ENCODE results near the gene KDM1B. TPM values are rescaled to one million over a fixed set of nuclear protein-coding genes. Genes with fewer than 3 reads are reported as not detected.

The KDM1B gene
- polyA plus RNA-seq, 1 of the 3 experiments (the other 2 are of a cell fraction) = 9.4 TPM

DNA sequence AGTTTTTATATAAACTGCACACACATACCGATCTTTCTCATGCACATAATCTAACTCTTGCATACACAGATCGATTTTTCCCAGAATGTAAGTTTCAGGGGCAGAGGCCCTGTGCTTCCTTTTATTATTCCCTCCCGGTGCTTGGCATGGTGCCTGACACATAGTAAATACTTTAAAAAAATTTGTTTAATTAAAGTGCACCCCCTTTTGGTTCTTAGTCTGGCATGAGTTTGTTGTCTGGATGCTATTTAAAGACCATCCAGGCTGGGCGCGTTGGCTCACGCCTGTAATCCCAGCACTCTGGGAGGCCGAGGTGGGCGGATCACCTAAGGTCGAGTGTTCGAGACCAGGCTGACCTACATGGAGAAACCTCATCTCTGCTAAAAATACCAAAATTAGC lies 114.5 kb downstream of the KDM1B start:
- H3K27me3 ChIP-seq (ENCODE audit: insufficient read depth) = no peaks in the 10 kb centered on the region
- TF ChIP-seq NRF1 (IDR thresholded peaks at IDR 0.05; ENCODE audit: low read depth, low read length) = no peak
- TF ChIP-seq RCOR1 (IDR thresholded peaks at IDR 0.05; ENCODE audit: low read length) = no peak
- TF ChIP-seq FOXM1 (IDR thresholded peaks at IDR 0.05; ENCODE audit: low read depth) = no peak
- TF ChIP-seq, protein P1, sequence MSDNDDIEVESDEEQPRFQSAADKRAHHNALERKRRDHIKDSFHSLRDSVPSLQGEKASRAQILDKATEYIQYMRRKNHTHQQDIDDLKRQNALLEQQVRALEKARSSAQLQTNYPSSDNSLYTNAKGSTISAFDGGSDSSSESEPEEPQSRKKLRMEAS (IDR thresholded peaks at IDR 0.05; ENCODE audit: low read depth) = no peak
- TF ChIP-seq YY1 (IDR thresholded peaks at IDR 0.05; ENCODE audit: low read depth) = no peak
- H3K4me3 ChIP-seq (ENCODE audit: low read depth in 2 of 2, low read length in 1 of 2) = no peak overlapping the region
- H3K4me1 ChIP-seq (ENCODE audit: control insufficient read depth in 1 of 2, insufficient read depth in 2 of 2, low read depth in 1 of 2, low read length in 1 of 2) = no peaks in the 10 kb centered on the region; a peak in 1 of 4 replicates
- 90% methylated on average over 10 of the region's 10 CpGs for whole genome bisulfite sequencing (ENCODE audit: low lambda C conversion rate)
- no peaks in the 10 kb centered on the region for H3K36me3 ChIP-seq (replicated peaks in 1 of 2; ENCODE audit: control insufficient read depth in 1 of 2, insufficient read depth in 2 of 2, low read length in 1 of 2)
- H3K9ac ChIP-seq = no peak overlapping the region
- no peak overlapping the region for H2AFZ ChIP-seq (ENCODE audit: low read depth)
- no peaks in the 10 kb centered on the region for H4K20me1 ChIP-seq (ENCODE audit: insufficient read depth)
- H3K27ac ChIP-seq (ENCODE audit: low read depth in 2 of 2, low read length in 1 of 2) = no peak overlapping the region
- no peaks in the 10 kb centered on the region for H3K9me2 ChIP-seq
- ChIA-PET POLR2A (no interaction called here), CTCF (no interaction called here)
- H3F3A ChIP-seq (replicated peaks; ENCODE audit: insufficient read depth) = peaks cover 3% of the 10 kb centered on the region
- no peaks in the 10 kb centered on the region for H3K79me2 ChIP-seq (ENCODE audit: insufficient read depth)
- no peak overlapping the region for H3K4me2 ChIP-seq
- DNase-seq = no peak
- no peaks in the 10 kb centered on the region for H3K9me3 ChIP-seq

DNA sequence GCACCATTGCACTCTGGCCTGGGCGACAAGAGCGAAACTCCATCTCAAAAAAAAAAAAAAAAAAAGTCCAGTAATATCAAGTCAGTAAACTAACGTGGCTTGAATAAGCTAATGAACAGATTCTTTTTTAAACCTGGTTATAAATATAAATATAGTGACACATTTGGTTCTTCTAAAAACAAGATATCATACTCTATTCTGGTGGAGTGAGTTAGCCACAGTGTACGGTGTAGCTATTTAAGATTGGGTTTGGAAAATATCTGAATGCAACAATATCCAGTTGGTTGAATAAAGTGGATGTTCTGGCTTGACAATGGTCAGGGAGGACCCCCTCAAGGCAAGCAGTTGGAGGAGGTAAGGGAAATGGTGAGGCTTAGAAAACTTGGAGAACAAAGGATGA lies 115.0 kb downstream of the KDM1B start:
- DNase-seq = no peak
- H3K9me2 ChIP-seq = no peaks in the 10 kb centered on the region
- no peaks in the 10 kb centered on the region; a peak in 1 of 4 replicates for H3K4me1 ChIP-seq (ENCODE audit: control insufficient read depth in 1 of 2, insufficient read depth in 2 of 2, low read depth in 1 of 2, low read length in 1 of 2)
- no peaks in the 10 kb centered on the region for H3K36me3 ChIP-seq (replicated peaks in 1 of 2; ENCODE audit: control insufficient read depth in 1 of 2, insufficient read depth in 2 of 2, low read length in 1 of 2)
- H2AFZ ChIP-seq (ENCODE audit: low read depth) = no peak overlapping the region
- CTCF ChIA-PET = no interaction called here
- POLR2A ChIA-PET = no interaction called here
- no peak overlapping the region for H3K4me3 ChIP-seq (ENCODE audit: low read depth in 2 of 2, low read length in 1 of 2)
- no peaks in the 10 kb centered on the region for H3K9me3 ChIP-seq
- no peaks in the 10 kb centered on the region for H3K79me2 ChIP-seq (ENCODE audit: insufficient read depth)
- H3K9ac ChIP-seq = no peak overlapping the region
- H3K27ac ChIP-seq (ENCODE audit: low read depth in 2 of 2, low read length in 1 of 2) = no peak overlapping the region
- no peaks in the 10 kb centered on the region for H4K20me1 ChIP-seq (ENCODE audit: insufficient read depth)
- TF ChIP-seq EP300 (IDR thresholded peaks at IDR 0.05; ENCODE audit: borderline replicate concordance in 1 of 2, low read depth in 1 of 2, low read length in 1 of 2) (no peak), RAD21 (IDR thresholded peaks at IDR 0.05; ENCODE audit: low read length) (no peak), NRF1 (IDR thresholded peaks at IDR 0.05; ENCODE audit: low read depth, low read length) (no peak), FOSL2 (IDR thresholded peaks at IDR 0.05; ENCODE audit: borderline replicate concordance, low read depth) (no peak), TEAD4 (IDR thresholded peaks at IDR 0.05; ENCODE audit: borderline replicate concordance, insufficient read depth) (no peak), TCF12 (IDR thresholded peaks at IDR 0.05) (no peak), SMC3 (IDR thresholded peaks at IDR 0.05; ENCODE audit: low read depth, low read length) (no peak), MXI1 (IDR thresholded peaks at IDR 0.05; ENCODE audit: low read depth, low read length) (no peak)
- TF ChIP-seq, protein P1 (IDR thresholded peaks at IDR 0.05; ENCODE audit: low read depth) = no peak
- TF ChIP-seq, protein P2, sequence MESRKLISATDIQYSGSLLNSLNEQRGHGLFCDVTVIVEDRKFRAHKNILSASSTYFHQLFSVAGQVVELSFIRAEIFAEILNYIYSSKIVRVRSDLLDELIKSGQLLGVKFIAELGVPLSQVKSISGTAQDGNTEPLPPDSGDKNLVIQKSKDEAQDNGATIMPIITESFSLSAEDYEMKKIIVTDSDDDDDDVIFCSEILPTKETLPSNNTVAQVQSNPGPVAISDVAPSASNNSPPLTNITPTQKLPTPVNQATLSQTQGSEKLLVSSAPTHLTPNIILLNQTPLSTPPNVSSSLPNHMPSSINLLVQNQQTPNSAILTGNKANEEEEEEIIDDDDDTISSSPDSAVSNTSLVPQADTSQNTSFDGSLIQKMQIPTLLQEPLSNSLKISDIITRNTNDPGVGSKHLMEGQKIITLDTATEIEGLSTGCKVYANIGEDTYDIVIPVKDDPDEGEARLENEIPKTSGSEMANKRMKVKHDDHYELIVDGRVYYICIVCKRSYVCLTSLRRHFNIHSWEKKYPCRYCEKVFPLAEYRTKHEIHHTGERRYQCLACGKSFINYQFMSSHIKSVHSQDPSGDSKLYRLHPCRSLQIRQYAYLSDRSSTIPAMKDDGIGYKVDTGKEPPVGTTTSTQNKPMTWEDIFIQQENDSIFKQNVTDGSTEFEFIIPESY (IDR thresholded peaks at IDR 0.05; ENCODE audit: borderline replicate concordance, low read depth) = no peak
- WGBS (ENCODE audit: low lambda C conversion rate) = 93% methylated on average over 4 of the region's 4 CpGs
- H3K4me2 ChIP-seq = no peak overlapping the region
- H3F3A ChIP-seq (replicated peaks; ENCODE audit: insufficient read depth) = no peaks in the 10 kb centered on the region
- H3K27me3 ChIP-seq (ENCODE audit: insufficient read depth) = no peaks in the 10 kb centered on the region

Small RNA genes within 50 kb of the gene (small RNA-seq; reads per million reads assigned to genes)
- 0 reads per million in 7 experiments for gene RF00019

Other genes with a start within 250 kb of the KDM1B start
- 18.2 and 23.1 TPM in 2 replicates for gene KIF13A, start 167.8 kb upstream of the KDM1B start, polyA plus RNA-seq (2012; rRNA removed)
- gene NHLRC1, start 32.7 kb upstream of the KDM1B start, polyA plus RNA-seq (2012; rRNA removed) = 0.15 and 0.29 TPM in 2 replicates
- 8.1 and 10.9 TPM in 2 replicates for gene TPMT, start 345 bp upstream of the KDM1B start, polyA plus RNA-seq (2012; rRNA removed)
- 34.2 and 35.7 TPM in 2 replicates for gene DEK, start 109.1 kb downstream of the KDM1B start, polyA plus RNA-seq (2012; rRNA removed)
- gene RNF144B, start 231.9 kb downstream of the KDM1B start, polyA plus RNA-seq (2012; rRNA removed) = 1.2 and 1.8 TPM in 2 replicates

Measured in SK-N-SH (cell line).